Muscle layer of duodenum (tissue), 2 donors: ENCODE data around the gene ANO6.

Experiments used
- H3K27ac ChIP-seq: one replicate; pipeline ENCODE4 v1.7.0; 2013; ENCODE audit warnings: mild to moderate bottlenecking, low read length
- H3K27me3 ChIP-seq: one replicate; pipeline ENCODE4 v1.7.0; 2013; ENCODE audit warnings: low read depth, mild to moderate bottlenecking, control low read depth, low read length
- H3K36me3 ChIP-seq, 2 donors: one replicate each; pipeline ENCODE4 v1.7.0; 2013; ENCODE audit warnings: low read length in 2 of 2, control low read depth in 1 of 2, mild to moderate bottlenecking in 1 of 2; ENCODE audit not compliant: insufficient read depth in 2 of 2, control insufficient read depth in 1 of 2
- H3K4me1 ChIP-seq, 2 donors: one replicate each; pipeline ENCODE4 v1.7.0; 2013; ENCODE audit warnings: low read length in 2 of 2, mild to moderate bottlenecking in 2 of 2, control low read depth in 1 of 2, moderate library complexity in 1 of 2; ENCODE audit not compliant: insufficient read depth in 2 of 2, control insufficient read depth in 1 of 2
- H3K4me3 ChIP-seq, 2 donors: one replicate each; pipeline ENCODE4 v1.7.0; 2013; ENCODE audit warnings: low read length in 2 of 2, low read depth in 1 of 2, mild to moderate bottlenecking in 1 of 2
- H3K9me3 ChIP-seq, 2 donors: one replicate each; pipeline ENCODE4 v1.7.0; 2013; ENCODE audit warnings: low read length in 2 of 2, control low read depth in 1 of 2, mild to moderate bottlenecking in 1 of 2; ENCODE audit not compliant: control insufficient read depth in 1 of 2
- donor health status: healthy.

Gene ANO6

DNA sequence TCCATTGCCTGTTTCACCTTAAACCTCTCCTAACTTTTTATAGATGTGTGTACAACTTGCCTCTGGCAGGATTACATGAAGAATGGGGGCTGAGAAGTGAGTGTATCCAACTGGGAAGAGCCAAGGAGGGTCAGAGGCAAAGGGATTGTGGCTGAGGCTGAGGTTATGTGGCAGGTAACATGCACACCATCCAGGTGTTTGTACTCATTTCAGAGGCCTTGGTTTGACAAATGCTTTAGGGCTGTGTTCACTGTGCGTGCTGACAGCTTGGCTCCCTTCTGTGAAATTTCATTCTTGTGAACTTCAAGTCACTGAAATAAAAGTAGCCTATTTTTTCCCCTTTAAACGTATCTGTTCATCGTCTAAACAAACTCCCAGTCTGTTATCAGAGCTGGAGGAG, 47.7 kb downstream of the ANO6 start:
- H3K4me1 ChIP-seq = peaks cover 6 to 46% of the 10 kb centered on the region in 2 donors
- H3K9me3 ChIP-seq = no peaks in the 10 kb centered on the region
- H3K4me3 ChIP-seq = no peak overlapping the region
- no peaks in the 10 kb centered on the region for H3K36me3 ChIP-seq
- no peaks in the 10 kb centered on the region for H3K27me3 ChIP-seq
- no peak overlapping the region for H3K27ac ChIP-seq

GRCh38 chr12:45268672-45269411, 52.9 kb downstream of the ANO6 start:
- Histone ChIP-seq H3K27me3 (no peaks in the 10 kb centered on the region), H3K36me3 (no peaks in the 10 kb centered on the region), H3K9me3 (no peaks in the 10 kb centered on the region), H3K4me3 (peak overlapping the region in 1 of 2 donors; percentile 20), H3K4me1 (peaks cover 10 to 28% of the 10 kb centered on the region in 2 donors), H3K27ac (peak overlapping the region; percentile 47)

DNA sequence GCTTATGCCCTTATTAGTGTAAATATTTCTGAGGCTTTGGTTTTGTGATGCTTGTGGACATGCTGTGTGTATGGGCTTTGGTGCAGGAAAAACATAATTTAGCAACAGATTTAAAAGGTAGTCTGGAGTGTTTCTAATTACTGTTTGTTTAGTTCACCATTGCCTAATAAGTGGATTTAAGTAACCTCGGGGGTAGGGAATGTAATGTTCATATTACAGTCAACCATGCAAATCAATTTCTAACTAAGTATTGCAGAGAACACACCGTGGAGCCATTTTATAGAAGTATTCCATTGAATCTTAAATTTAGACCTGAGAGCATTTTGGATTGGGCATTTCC, 53.5 kb downstream of the ANO6 start:
- H3K36me3 ChIP-seq = no peaks in the 10 kb centered on the region
- H3K9me3 ChIP-seq = no peaks in the 10 kb centered on the region
- peaks cover 14 to 23% of the 10 kb centered on the region in 2 donors for H3K4me1 ChIP-seq
- no peaks in the 10 kb centered on the region for H3K27me3 ChIP-seq
- no peak overlapping the region for H3K4me3 ChIP-seq
- H3K27ac ChIP-seq = peak overlapping the region; percentile 47

- H3K4me1 ChIP-seq = peaks cover 14 to 22% of the 10 kb centered on the region in 2 donors
- no peak overlapping the region for H3K27ac ChIP-seq
- no peaks in the 10 kb centered on the region for H3K9me3 ChIP-seq
- H3K36me3 ChIP-seq = no peaks in the 10 kb centered on the region
- no peak overlapping the region for H3K4me3 ChIP-seq
- H3K27me3 ChIP-seq = no peaks in the 10 kb centered on the region
Observed at GRCh38 chr12:45270951-45271350, 55.1 kb downstream of the ANO6 start.

- Histone ChIP-seq H3K9me3 (no peaks in the 10 kb centered on the region), H3K4me3 (no peak overlapping the region), H3K4me1 (peaks cover 11 to 14% of the 10 kb centered on the region in 2 donors), H3K27me3 (no peaks in the 10 kb centered on the region), H3K27ac (peak overlapping the region; percentile 41), H3K36me3 (no peaks in the 10 kb centered on the region)
Observed at GRCh38 chr12:45273717-45274271, 57.9 kb downstream of the ANO6 start.

GRCh38 chr12:45276154-45276755, 60.4 kb downstream of the ANO6 start:
- peaks cover 5 to 14% of the 10 kb centered on the region in 2 donors for H3K4me1 ChIP-seq
- H3K9me3 ChIP-seq = no peaks in the 10 kb centered on the region
- no peaks in the 10 kb centered on the region for H3K27me3 ChIP-seq
- H3K27ac ChIP-seq = no peak overlapping the region
- no peaks in the 10 kb centered on the region for H3K36me3 ChIP-seq
- H3K4me3 ChIP-seq = no peak overlapping the region

DNA sequence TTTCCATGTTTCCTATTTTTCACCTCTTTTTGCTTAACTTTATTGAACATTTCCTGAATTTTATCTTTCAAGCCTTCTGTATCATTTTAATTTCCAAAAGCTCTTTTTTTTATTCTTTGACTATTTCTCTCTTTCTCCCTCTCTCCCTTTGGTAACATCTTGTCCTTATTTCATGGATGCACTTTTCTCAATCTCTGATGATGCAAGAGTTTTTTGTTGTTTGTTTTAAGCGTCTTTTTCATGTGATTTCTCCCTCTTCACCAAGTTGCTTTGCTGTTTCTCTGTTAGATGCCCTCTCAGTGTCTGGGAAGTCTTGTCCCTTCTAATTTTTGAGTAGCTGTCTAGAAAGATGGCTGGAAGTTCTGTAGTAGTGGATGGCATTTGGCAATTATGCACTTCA, 62.6 kb downstream of the ANO6 start:
- Histone ChIP-seq H3K27me3 (no peaks in the 10 kb centered on the region), H3K4me3 (no peak overlapping the region), H3K27ac (no peak overlapping the region), H3K36me3 (no peaks in the 10 kb centered on the region), H3K4me1 (peaks cover 5 to 6% of the 10 kb centered on the region in 2 donors), H3K9me3 (no peaks in the 10 kb centered on the region)

DNA sequence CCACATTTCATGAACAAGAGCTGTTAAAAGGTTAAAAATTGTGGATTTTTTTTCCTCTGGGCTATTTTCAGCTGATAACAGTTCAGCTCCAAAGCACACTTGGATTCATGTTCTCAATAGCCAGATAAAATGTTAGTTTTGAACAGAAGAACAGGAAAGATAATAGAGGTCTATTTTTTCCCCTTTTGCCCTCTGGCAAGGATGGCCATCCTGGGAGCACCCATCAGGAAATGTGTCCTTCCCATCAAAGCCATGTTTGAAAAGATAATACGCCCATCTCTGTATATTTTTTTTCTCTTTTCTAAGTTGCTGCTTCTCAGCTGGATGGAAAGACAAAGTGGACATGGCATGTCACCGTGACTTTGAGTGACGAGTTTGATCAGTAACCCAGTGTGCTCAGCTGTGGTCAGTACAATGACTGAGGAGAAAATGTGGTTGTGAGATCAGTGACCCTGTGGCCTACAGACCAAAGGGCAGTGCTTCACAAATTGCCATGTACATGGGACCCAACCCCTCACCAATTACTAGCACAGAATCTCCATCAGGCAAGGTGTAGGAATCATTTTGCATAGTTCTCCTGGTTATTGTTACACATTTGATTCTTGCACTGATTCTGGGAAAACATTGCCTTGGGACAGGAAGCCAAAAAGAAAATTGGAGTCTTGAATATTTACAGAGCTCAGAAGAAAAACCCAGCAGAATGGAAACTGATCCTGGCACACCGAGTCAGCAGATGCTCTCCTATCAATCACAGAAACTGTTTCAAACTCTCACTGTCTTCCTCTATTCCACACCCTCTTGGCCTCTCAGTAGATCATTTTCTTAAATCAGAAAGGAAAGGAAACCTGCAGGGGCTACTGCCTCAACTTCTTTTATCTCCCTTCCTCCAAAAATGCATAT, 64.3 kb downstream of the ANO6 start:
- Histone ChIP-seq H3K4me1 (peaks cover 5% of the 10 kb centered on the region in 2 donors), H3K9me3 (no peaks in the 10 kb centered on the region), H3K36me3 (no peaks in the 10 kb centered on the region), H3K27ac (no peak overlapping the region), H3K27me3 (no peaks in the 10 kb centered on the region), H3K4me3 (no peak overlapping the region)

DNA sequence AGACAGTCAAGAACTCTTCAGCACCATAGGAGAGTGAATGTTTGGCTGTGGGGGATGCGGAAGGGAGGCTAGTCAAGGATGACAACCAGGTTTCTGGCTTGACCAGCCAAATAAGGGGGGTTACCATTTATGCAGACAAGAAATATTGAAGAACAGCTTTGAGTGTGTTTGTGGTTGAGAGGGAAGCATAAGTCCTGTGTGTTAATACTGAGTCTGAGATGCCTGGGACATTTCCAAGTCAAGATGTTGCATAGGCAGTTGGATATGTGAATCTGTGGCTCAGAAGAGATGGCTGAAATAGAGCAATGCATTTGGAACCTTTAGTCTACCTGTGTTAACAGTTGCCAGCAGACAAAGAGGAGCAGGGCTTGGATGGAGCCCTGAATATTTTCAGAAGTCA, 66.1 kb downstream of the ANO6 start:
- H3K27ac ChIP-seq = no peak overlapping the region
- no peak overlapping the region for H3K4me3 ChIP-seq
- peaks cover 5% of the 10 kb centered on the region in 2 donors for H3K4me1 ChIP-seq
- H3K9me3 ChIP-seq = no peaks in the 10 kb centered on the region
- no peaks in the 10 kb centered on the region for H3K36me3 ChIP-seq
- no peaks in the 10 kb centered on the region for H3K27me3 ChIP-seq

GRCh38 chr12:45282411-45282810, 66.5 kb downstream of the ANO6 start:
- H3K36me3 ChIP-seq = no peaks in the 10 kb centered on the region

More at GRCh38 chr12:45282411-45282810, 66.5 kb downstream of the ANO6 start:
- H3K27ac ChIP-seq = no peak overlapping the region
- no peak overlapping the region for H3K4me3 ChIP-seq
- no peaks in the 10 kb centered on the region for H3K27me3 ChIP-seq
- peaks cover 5% of the 10 kb centered on the region in 2 donors for H3K4me1 ChIP-seq
- no peaks in the 10 kb centered on the region for H3K9me3 ChIP-seq
